Stimulated activated CD4-positive, alpha-beta T cell treated with anti-CD3 and anti-CD28 coated beads, TNF-alpha, amount 100 ng/mL, for 24 hours (primary cell): ENCODE data around the gene OASL.

ENCODE experiments used
- DNase-seq, 3 experiments: peaks; one replicate each; pipeline ENCODE4 v3.0.0-alpha.2; 2020; ENCODE audit warnings: low read depth in 3 of 3

OASL gene

GRCh38 chr12:121015825-121016766 is 22.9 kb downstream of the OASL start, which contains the start of gene C12orf43:
Gene C12orf43 (minus strand): TSS chr12:121016487. CDS start chr12:121016474, 13 bp downstream.
- DNase-seq = peak; percentile 83 to 93 (median 91)

- DNase-seq = no peak
Observed at GRCh38 chr12:121013715-121014114, 25.3 kb downstream of the OASL start.

DNA sequence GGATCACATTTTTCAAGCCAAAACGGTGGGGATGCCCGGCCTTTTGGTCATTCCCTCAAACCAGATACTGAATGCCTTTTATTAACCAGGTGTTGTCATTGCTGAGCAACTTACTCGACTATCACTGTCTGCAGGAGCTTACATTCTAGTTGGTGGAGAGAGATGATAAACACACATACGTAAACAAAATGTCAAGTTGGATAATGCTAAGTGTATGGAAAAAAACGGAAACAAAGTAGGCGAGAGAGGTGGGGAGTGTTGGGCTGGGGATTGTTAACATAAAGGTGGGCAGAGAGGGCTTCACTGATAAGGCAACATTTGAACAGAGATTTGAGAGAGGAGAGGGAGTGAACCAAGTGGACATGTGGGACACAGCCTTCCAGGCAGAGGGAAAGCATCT is 27.2 kb downstream of the OASL start:
- no peak for DNase-seq

DNA sequence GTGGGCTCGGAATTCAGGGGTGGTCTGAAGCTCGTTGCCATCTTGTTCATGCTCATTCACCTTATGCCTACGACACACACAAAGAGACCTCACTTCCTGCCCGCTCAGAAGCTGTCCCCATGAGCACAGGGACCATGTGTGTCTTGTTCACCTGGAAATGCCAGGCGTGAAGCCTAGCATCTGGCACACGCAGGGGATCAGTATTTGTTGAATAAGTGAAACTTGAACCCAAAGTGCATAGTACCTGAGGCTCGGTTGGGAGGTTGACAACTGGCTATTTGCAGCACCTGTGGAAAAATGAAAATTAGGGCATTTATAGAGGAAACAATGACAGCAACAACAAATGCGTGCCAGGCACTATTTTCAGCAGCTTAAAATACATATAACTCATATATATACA is 28.2 kb downstream of the OASL start:
- DNase-seq = no peak

- no peak for DNase-seq
Observed at GRCh38 chr12:121009741-121010140, 29.3 kb downstream of the OASL start.

DNA sequence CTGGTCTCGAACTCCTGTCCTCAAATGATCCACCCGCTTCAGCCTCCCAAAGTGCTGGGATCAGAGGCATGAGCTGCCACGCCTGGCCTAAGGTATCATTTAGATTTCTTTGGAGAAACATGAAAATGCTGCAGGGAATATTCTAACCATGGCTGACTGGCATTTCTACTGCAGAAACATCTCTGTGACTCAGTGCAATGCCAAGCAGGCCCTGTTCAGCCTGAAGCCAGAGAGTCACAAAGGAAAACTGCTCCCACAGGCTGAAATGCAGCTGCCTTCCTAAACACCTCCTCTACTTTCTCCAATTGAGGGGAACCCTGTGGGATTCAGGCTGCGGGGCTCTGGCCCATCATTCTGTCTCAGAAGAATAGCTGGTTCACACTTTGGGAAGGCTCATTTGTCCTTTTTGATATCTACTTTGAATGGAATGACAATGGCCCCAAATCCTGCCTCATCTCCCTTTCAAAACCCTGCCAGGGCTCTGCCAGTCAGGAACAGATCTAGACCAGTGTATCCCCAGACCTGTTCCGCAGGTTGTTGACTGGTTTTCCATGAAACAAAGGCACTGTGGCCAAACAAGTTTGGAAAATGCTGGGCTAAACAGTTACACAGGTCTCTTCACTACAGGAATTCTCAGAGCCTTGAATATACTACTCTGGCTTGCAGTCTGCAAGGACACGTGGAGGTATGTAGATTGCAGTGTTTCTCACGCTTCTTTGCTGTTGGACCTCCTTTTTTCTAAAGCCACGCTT is 30.5 kb downstream of the OASL start:
- DNase-seq = no peak

DNA sequence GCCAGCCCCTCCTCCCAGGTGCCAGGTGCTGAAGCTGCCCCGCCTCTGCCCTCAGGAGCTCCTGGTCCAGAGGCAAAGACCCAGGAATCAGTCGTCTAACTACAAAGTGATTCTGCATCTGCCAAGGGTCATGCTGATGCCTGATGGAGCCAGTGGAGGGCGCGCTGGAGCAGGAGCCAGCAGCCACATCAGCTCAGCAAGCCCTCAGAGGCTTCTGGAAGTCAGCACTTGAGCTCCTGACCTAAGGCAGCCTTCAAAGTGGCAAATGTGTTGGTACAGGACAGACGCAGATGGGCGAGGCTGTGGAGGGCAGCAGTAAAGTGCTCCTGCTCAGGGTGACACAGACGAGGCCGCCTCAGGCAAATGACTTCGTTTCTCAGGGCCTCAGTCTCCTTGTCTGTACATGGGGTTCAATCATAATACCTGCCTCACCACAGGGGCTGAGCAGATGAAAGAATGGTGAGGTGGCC is 33.7 kb downstream of the OASL start:
- peak; percentile 9 to 45 (median 28) for DNase-seq

DNA sequence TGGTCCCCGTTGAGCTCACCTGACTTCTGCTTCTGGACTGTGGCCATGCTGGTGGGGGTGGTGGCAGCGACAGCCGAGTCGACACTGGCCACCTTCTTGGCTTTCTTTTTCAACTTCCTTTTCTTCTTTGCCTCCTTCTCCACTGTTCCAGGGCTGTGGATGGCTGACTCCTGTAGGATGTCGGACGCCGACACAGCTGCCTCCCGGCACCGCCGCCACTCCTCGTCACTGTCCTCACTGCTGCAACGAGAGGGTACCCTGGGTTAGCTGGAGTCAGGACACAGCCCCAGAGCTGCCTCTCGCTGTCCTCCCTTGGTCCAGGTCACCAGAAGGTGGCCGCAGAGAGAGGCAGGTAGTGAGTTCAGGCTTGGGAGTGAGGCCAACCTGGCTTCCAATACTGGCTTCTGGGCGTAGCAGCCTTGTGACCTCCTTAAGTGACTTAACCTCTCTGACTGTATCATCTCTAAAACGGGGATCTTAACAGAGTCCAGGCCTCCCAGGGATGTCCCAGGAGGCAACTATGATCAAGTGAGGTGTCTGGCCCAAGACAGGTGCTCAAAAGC is 34.7 kb downstream of the OASL start:
- DNase-seq = no peak

DNA sequence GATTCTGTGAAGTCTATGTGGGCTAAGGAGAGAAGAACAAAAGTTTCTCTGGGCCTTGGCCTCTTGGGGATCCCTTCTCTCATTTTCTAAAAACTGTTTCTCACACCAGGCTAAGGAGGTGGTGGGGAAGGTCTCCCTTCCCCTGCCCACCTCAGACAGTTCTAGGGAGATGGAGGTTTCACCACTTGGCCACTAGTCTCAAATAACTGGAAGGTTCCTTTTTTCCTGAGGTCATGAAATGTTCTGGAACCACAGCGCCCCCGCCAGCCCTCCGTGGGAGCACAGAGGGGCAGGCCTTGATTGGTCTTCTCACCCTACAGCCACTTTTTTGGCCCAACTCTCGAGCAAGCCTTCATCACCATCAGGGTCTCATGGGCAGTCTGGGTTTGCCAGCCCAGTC is 35.4 kb downstream of the OASL start:
- no peak for DNase-seq

DNA sequence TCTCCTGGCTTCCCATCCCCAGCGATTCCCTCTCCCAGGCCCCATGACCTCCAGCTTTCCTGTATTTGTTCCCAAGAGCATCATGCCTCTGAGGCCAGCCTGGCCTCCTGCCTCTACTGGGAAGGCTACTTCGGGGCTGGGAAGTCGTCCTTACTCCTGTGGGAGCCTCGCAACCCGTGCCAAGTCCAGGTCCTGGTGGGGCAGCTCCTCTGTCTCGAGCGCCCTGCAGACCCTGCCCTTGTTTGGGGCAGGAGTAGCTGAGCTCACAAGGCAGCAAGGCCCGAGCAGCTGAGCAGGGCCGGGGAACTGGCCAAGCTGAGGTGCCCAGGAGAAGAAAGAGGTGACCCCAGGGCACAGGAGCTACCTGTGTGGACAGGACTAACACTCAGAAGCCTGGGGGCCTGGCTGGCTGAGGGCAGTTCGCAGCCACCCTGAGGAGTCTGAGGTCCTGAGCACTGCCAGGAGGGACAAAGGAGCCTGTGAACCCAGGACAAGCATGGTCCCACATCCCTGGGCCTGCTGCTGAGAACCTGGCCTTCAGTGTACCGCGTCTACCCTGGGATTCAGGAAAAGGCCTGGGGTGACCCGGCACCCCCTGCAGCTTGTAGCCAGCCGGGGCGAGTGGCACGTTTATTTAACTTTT is 37.1 kb downstream of the OASL start:
- no peak for DNase-seq

DNA sequence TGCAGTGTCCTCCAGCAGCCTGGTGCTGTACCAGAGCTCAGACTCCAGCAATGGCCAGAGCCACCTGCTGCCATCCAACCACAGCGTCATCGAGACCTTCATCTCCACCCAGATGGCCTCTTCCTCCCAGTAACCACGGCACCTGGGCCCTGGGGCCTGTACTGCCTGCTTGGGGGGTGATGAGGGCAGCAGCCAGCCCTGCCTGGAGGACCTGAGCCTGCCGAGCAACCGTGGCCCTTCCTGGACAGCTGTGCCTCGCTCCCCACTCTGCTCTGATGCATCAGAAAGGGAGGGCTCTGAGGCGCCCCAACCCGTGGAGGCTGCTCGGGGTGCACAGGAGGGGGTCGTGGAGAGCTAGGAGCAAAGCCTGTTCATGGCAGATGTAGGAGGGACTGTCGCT is 38.0 kb downstream of the OASL start:
- no peak for DNase-seq

DNA sequence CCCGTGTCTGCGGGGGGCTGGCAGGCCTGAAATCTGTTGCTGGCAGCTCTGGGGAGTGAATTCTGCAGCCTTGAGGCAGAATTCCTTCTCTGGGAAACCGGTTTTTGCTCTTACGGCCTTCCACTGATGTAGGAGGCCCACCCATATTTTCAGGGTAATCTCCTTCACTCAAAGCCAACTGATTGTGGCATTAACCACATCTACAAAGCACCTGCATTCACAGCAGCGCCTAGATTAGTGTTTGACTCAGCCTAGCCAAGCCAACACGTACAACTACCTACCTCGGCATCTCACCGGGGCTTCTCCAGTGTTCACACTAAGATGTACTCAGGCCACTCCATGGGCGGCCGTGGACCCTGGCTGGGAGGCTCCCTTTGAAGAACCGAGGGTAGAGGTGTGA is 38.5 kb downstream of the OASL start:
- DNase-seq = no peak

GRCh38 chr12:120999191-121000120 is 39.6 kb downstream of the OASL start:
- no peak for DNase-seq

GRCh38 chr12:120998435-120998834 is 40.6 kb downstream of the OASL start:
- no peak for DNase-seq

GRCh38 chr12:120997448-120997847 is 41.6 kb downstream of the OASL start:
- no peak for DNase-seq

GRCh38 chr12:120996133-120996746 is 42.8 kb downstream of the OASL start:
- DNase-seq = no peak

DNA sequence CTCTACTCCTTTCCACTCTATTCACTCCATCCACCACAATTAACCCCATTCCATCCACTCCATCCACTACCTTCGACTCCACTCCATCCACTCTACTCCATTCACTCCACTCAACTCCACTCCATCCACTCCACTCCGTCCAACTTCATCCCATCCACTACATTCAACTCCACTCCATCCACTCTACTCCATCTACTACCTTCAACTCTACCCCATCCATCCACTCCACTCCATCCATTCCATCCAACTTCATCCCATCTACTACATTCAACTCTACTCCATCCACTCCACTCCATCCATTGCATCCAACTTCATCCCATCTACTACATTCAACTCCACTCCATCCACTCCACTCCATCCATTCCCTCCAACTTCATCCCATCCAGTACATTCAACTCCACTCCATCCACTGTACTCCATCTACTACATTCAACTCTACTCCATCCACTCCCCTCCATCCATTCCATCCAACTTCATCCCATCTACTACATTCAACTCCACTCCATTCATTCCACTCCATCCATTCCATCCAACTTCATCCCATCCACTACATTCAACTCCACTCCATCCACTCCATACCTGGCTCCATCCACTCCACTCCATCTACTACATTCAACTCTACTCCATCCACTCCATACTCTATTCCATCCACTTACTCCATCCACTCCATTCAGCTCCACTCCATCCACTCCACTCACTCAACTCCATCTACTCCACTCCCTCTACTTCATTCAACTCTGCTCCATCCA is 44.3 kb downstream of the OASL start:
- no peak for DNase-seq

DNA sequence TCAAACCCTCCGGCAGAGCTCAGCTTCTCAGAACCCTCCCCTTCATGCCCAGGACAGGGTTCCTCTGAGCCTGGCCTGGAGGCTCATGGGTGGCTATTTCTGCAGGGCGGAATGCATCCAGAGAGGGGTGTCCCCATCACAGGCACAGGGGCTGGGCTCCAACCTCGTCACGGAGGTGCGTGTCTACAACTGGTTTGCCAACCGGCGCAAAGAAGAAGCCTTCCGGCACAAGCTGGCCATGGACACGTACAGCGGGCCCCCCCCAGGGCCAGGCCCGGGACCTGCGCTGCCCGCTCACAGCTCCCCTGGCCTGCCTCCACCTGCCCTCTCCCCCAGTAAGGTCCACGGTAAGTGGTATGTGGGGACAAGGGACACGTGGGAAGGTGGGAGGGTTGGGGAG is 45.0 kb downstream of the OASL start:
- no peak for DNase-seq

DNA sequence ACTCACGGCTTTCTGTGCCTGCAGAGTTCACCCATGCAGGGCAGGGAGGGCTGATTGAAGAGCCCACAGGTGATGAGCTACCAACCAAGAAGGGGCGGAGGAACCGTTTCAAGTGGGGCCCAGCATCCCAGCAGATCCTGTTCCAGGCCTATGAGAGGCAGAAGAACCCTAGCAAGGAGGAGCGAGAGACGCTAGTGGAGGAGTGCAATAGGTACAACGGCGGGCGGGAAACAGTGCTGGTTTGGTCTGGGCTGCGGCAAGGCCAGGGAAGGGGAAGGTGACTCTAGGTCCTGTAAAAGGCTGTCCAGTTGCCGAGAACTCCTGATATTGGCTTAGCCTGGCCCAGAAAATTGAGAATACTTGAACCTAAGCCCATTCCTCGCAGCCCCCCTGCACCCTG is 45.5 kb downstream of the OASL start:
- DNase-seq = no peak

GRCh38 chr12:120992989-120993388 is 46.1 kb downstream of the OASL start:
- no peak for DNase-seq
